Upper lobe of left lung (tissue), 4 donors: Measurements from ENCODE around the gene SMAD1.

Experiments
- CTCF ChIP-seq, 6 experiments: fragments of 450-650 bp in 4 of 6; fragments of 200-600 bp in 2 of 6; sonication (generic) in 2 of 6; IDR thresholded peaks; one replicate each; pipeline ENCODE4 v1.5.1; 2016 to 2019; ENCODE audit warnings: antibody characterized with exemption in 6 of 6
- POLR2A ChIP-seq, 4 donors: fragments of 450-650 bp; IDR thresholded peaks; one replicate each; pipeline ENCODE4 v1.5.1; 2016 to 2017; ENCODE audit warnings: antibody characterized with exemption in 4 of 4, mild to moderate bottlenecking in 2 of 4
- POLR2AphosphoS5 ChIP-seq, 2 donors: sonication (generic); formaldehyde crosslinking; IDR thresholded peaks; one replicate each; pipeline ENCODE4 v1.5.1; 2017; ENCODE audit warnings: antibody characterized with exemption in 2 of 2

- TF ChIP-seq CTCF (IDR thresholded peaks at IDR 0.05) (no peak), POLR2A (IDR thresholded peaks at IDR 0.05) (no peak), POLR2AphosphoS5 (IDR thresholded peaks at IDR 0.05) (no peak)
These were observed 29.8 kb upstream of the SMAD1 start for GRCh38 chr4:145451895-145452294.
